SJCRH30 (cell line): Measurements from ENCODE around the gene CEP131. TPM values are rescaled to one million over a fixed set of nuclear protein-coding genes. Genes with fewer than 3 reads are reported as not detected.
A peak's percentile ranks its signal among the peaks of the same experiment; 100 is the strongest.

ENCODE experiments used
- DNase-seq, 2 experiments: peaks; one replicate each; pipeline ENCODE4 v3.0.0-alpha.2; 2015 to 2020
- H3K27ac ChIP-seq: fragments of 250-450 bp; sonication (Bioruptor Pico); 2 replicates; pipeline ENCODE4 v1.5.1; 2020; ENCODE audit warnings: mild to moderate bottlenecking, moderate library complexity
- H3K27me3 ChIP-seq: fragments of 250-450 bp; sonication (Bioruptor Pico); 2 replicates; pipeline ENCODE4 v1.5.1; 2020; ENCODE audit warnings: mild to moderate bottlenecking, moderate library complexity
- H3K36me3 ChIP-seq: fragments of 250-450 bp; sonication (Bioruptor Pico); 2 replicates; pipeline ENCODE4 v1.5.1; 2020; ENCODE audit warnings: mild to moderate bottlenecking, moderate library complexity
- H3K4me1 ChIP-seq: fragments of 250-450 bp; sonication (Bioruptor Pico); 2 replicates; pipeline ENCODE4 v1.5.1; 2020; ENCODE audit warnings: mild to moderate bottlenecking, moderate library complexity
- H3K4me3 ChIP-seq: fragments of 250-450 bp; sonication (Bioruptor Pico); 2 replicates; pipeline ENCODE4 v1.5.1; 2020; ENCODE audit warnings: mild to moderate bottlenecking, moderate library complexity
- H3K9me3 ChIP-seq: fragments of 250-450 bp; sonication (Bioruptor Pico); replicated peaks from 2 replicates; pipeline ENCODE4 v1.5.1; 2020; ENCODE audit warnings: mild to moderate bottlenecking, moderate library complexity
- total RNA-seq: library from RNA; depleted of rRNA; stranded (reverse); fragments of >200 nt; shearing (Covaris generic); gene quantifications from 2 replicates; pipeline ENCODE4 v1.2.3, GENCODE V29; 2014

Gene CEP131
- total RNA-seq, 1 experiment from 2014 or later, result 33.0 TPM

DNA sequence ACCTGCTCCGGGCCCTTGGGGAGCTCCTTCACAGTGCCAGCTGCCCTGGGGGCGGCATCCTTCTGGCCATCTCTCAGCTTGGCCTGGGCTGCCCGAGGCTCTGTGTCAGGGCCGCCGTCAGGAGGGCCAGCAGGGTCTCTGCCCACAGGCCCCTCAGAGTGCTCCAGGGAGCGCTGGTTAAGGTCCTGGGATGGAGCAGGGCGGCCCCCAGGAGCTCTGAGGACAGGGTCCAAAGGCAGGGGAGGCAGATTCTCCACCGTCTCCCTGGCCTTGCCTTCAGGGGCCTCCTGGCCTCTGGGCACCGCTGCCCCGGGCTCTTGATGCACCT, 23.5 kb upstream of the CEP131 start:
- Histone ChIP-seq H3K4me1 (no peaks in the 10 kb centered on the region), H3K27me3 (no peaks in the 10 kb centered on the region), H3K27ac (no peak overlapping the region), H3K4me3 (no peak overlapping the region), H3K9me3 (no peaks in the 10 kb centered on the region), H3K36me3 (peaks cover 6% of the 10 kb centered on the region)
- no peak for DNase-seq

DNA sequence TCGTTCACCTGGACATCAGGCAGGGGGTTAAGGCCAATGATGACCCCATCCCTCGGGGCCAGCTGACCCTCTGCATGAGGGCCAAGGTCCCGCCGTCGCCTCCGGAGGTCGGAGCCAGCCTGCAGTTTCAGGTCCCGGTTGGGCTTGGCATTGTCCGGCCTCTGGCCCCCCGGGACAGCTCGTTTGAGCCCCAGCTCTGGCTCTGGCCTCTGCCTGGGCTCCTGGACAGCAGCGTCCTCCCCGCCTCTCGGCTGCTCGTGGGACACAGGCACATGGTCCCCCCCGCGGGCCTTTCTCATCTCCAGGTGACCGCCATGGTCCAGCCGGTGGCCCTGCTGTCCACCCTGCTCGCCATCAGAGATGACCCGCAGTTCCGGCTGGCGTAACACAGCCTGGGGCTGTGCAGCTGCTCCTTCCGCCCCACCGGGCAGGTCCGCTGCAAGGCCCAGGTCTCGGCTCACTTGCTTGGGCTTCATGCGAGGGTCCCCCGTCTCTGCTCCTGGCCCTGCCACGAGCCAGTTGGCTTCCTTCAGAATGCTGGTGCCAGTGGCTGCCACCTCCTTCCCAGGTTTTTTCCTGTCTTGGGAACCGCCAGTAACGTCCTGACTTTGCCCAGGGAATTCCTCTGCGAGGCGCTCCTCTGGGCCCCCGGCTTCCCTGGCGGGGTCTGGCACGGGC, 23.0 kb upstream of the CEP131 start:
- no peaks in the 10 kb centered on the region for H3K9me3 ChIP-seq
- no peaks in the 10 kb centered on the region for H3K4me1 ChIP-seq
- no peak overlapping the region for H3K27ac ChIP-seq
- no peak for DNase-seq
- no peak overlapping the region for H3K4me3 ChIP-seq
- H3K27me3 ChIP-seq, result no peaks in the 10 kb centered on the region
- H3K36me3 ChIP-seq, result peaks cover 10% of the 10 kb centered on the region

DNA sequence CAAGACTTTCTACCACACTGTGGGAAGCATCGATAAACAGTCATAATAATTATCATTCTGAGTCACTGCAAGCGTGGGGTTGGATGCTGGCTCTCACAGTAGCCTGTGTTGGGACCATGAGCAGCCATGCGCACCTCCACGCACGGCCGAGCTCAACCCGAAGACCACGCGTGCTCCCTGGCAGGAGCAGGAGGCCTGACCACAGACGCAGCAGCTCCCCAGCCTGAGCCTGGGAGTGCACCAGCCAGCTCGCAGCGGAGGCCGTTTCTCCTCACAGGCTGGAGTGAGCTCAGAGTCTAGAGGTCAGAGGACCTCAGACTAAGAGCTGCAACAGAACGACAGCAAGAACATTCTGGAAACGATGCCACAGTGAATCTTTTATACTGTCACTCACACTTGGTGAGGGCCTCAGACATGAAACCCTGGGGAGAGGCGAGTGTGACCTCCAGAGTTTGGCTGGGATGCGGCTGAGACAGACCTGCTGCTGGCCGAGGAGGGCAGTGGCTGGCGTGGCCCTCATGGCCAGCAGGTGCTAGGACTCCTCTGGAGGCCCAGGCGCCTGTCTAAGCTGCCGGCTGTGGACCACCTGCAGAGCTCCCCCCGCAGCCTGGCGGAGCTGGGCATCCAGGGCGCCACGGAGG, 22.4 kb upstream of the CEP131 start:
- Histone ChIP-seq H3K36me3 (peaks cover 10% of the 10 kb centered on the region), H3K27ac (no peak overlapping the region), H3K27me3 (no peaks in the 10 kb centered on the region), H3K9me3 (no peaks in the 10 kb centered on the region), H3K4me1 (no peaks in the 10 kb centered on the region; the same call in 1 of the 2 replicates), H3K4me3 (no peak overlapping the region)
- no peak for DNase-seq

DNA sequence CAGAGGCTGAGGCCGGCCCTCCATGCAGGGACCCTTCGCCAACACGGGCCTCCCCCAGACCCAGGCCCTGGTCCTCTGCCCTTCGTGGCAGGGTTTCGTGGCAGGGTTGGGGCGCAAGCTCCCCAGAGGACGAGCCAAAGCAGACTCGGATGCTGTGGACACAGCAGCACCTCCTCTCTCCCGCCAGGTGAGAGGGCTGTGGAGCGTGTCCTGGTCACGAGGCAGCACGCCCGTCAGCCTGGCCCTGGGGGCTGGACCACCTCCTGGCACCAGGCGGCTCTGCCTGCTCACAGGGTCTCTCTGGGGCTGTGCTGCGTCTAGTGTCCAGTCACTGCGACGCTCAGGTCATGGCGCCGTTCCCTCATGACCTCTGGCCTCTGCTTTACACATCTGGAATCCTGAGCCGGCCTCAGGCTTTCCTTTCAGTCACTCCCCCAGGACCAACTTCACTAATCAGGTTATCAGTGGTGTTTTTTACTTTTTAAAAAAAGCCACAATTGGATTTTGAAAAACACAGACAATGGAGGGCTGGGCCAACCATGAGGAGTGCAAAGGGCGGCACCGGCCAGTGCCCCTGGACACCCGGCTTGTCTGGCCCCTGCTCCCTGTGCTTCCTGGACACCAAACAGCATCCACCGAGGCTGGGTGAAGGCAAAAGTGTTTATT, 21.7 kb upstream of the CEP131 start:
- no peak for DNase-seq
- no peak overlapping the region for H3K27ac ChIP-seq
- peaks cover 10% of the 10 kb centered on the region for H3K36me3 ChIP-seq
- no peaks in the 10 kb centered on the region; the same call in 1 of the 2 replicates for H3K4me1 ChIP-seq
- no peaks in the 10 kb centered on the region for H3K9me3 ChIP-seq
- H3K4me3 ChIP-seq, result no peak overlapping the region
- no peaks in the 10 kb centered on the region for H3K27me3 ChIP-seq

DNA sequence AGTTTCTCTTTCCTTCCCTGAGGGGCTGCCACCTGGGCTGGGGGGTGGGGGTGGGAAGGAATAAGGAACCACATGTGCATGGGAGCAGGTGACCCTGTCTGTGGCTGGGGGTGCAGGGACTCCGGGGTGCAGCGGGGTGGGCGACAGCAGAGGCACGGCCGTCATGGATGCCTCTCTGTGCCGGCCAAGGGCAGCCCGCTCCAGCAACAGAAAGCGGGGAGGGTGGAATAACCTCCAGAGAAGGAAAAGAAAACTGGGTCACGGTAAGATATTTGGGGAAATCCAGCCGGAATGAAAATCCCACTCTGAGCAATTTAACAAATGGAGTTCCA, 20.5 kb upstream of the CEP131 start:
- no peak for DNase-seq

DNA sequence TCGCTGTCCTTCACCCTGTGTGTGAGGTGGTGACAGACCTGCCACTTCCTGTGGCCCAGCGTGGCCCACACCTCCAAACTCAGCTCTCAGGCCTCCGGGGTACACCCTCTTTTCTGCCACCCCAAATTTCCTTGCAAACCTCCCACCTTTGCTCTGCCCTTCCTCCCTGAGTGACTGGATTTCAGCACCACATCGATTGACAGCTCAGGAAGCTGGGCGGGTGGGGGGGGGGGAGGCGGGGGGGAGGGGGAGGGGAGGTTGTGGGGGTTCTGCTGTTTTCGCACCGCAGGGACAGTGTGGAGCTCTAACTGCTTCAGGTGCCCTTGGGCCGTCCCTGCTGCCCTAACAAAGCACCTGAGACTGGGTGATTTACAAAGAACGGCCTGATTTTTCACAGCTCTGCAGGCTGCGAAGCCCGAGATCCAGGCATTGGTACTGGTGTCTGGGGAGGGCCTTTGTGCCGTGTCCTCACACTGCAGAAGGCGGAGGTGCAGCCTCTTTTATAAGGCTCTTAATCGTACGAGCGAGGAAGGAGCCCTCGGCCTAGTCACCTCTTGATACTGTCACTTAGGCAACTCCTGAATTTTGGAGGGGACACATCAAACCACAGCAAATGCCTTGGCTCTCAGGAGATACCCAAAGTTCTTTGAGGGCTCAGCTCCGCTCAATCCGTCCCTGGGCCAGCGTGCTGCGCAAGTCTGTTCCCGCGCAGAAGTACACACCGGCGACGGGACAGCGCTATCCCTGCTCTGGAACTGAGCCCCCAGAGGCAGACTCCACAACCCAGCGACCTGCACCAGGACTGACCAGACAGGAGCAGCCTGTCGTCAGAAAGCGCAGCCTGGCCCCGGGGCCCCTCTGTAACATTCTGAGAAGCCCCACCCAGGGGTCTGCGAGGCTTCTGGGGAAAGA, 19.9 kb upstream of the CEP131 start:
- H3K27ac ChIP-seq, result no peak overlapping the region
- no peaks in the 10 kb centered on the region for H3K27me3 ChIP-seq
- H3K36me3 ChIP-seq, result peaks cover 10% of the 10 kb centered on the region
- DNase-seq, result no peak
- no peak overlapping the region for H3K4me3 ChIP-seq
- H3K4me1 ChIP-seq, result peaks cover 5% of the 10 kb centered on the region; the same call in 1 of the 2 replicates
- no peaks in the 10 kb centered on the region for H3K9me3 ChIP-seq

More for the DNA sequence above, 20.5 kb upstream of the CEP131 start:
- Histone ChIP-seq H3K36me3 (peaks cover 10% of the 10 kb centered on the region), H3K9me3 (no peaks in the 10 kb centered on the region), H3K27me3 (no peaks in the 10 kb centered on the region), H3K4me1 (no peaks in the 10 kb centered on the region; the same call in 1 of the 2 replicates), H3K27ac (no peak overlapping the region), H3K4me3 (no peak overlapping the region)

DNA sequence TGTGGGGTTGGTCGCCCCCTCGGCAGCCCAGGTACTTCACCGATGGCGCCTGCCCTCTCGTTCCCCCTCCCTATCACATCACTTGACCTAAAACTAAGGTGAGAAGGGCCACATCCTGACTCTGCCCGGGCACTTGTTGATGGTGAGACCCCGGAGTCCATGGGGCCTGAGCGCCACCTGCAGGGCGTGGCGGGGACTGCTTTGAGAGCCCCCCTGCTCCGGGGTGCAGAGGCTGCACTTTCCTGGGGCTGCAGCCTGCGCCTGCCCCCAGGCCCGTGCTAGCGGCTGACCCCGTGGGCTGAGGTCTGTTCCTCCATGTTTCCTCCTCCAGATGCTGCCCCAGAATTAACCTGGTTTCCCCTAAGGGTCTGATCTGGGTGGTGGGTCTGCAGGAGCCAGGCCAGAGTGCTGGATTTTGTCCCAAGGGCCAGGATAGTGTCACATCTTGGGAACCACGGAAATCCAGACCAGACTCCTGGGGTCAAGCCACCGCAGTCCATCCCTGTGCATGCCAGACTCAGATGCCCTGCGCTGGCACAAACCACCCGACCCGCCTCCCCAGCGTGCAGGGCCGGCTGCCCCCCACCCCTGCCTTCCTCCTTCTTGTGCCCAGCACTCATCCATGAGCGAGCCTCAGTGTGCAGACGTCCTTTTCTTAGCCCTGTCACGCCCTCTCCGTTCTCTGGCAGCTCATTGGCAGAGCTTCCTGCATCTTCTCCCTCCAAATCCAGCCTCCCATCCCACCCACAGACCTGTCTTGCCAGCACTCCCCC, 19.1 kb upstream of the CEP131 start:
- peaks cover 10% of the 10 kb centered on the region for H3K36me3 ChIP-seq
- peaks cover 7% of the 10 kb centered on the region; the same call in 1 of the 2 replicates for H3K4me1 ChIP-seq
- DNase-seq, result peak; percentile 83 to 92
- H3K27me3 ChIP-seq, result no peaks in the 10 kb centered on the region
- H3K4me3 ChIP-seq, result no peak overlapping the region
- no peak overlapping the region for H3K27ac ChIP-seq
- no peaks in the 10 kb centered on the region for H3K9me3 ChIP-seq

DNA sequence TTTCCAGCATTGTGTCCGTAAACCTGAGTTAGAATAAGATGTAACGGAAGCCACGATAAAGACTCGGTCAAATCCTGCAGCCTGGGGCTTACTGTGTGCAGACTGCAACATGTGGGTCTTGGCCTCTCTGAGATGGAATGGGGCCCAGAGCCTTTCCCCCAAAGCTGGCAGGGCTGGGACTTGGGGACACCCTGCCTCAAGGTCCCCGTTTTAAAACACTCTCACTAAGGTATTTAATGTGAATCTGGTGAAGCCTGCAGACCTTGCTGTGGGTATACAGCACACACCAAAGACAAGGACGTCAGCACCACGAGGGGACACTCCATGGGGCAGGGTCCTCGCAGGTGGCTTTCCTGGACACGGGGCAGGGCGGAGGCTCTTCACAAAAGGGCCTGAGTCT, 18.4 kb upstream of the CEP131 start:
- Histone ChIP-seq H3K4me3 (no peak overlapping the region), H3K36me3 (peaks cover 10% of the 10 kb centered on the region), H3K27me3 (no peaks in the 10 kb centered on the region), H3K4me1 (peaks cover 7% of the 10 kb centered on the region; the same call in 1 of the 2 replicates), H3K27ac (no peak overlapping the region), H3K9me3 (no peaks in the 10 kb centered on the region)
- peak in 1 of 2 experiments; percentile 41 for DNase-seq

DNA sequence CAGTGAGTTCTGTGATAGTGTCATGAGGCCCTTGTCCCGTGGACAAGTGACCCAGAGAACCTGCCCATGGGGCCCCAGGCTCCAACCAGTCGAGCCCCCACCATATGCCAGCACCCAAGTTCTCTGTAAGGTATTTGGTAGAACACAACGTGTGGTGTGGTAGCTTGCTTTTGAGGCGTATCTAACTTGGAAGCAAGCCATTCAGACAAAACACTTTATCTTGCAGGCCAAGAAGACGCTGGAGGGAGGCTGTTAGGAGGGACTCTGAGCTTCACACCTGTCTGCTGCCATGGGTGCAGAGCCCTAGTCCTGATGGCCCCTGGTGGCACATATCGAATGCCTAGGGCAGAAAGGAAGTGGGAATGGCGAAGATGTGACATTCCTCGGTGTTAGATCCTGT, 18.0 kb upstream of the CEP131 start:
- H3K4me1 ChIP-seq, result peaks cover 7% of the 10 kb centered on the region; the same call in 1 of the 2 replicates
- H3K36me3 ChIP-seq, result peaks cover 10% of the 10 kb centered on the region
- no peak overlapping the region for H3K4me3 ChIP-seq
- no peak overlapping the region for H3K27ac ChIP-seq
- no peaks in the 10 kb centered on the region for H3K9me3 ChIP-seq
- no peak for DNase-seq
- H3K27me3 ChIP-seq, result no peaks in the 10 kb centered on the region

DNA sequence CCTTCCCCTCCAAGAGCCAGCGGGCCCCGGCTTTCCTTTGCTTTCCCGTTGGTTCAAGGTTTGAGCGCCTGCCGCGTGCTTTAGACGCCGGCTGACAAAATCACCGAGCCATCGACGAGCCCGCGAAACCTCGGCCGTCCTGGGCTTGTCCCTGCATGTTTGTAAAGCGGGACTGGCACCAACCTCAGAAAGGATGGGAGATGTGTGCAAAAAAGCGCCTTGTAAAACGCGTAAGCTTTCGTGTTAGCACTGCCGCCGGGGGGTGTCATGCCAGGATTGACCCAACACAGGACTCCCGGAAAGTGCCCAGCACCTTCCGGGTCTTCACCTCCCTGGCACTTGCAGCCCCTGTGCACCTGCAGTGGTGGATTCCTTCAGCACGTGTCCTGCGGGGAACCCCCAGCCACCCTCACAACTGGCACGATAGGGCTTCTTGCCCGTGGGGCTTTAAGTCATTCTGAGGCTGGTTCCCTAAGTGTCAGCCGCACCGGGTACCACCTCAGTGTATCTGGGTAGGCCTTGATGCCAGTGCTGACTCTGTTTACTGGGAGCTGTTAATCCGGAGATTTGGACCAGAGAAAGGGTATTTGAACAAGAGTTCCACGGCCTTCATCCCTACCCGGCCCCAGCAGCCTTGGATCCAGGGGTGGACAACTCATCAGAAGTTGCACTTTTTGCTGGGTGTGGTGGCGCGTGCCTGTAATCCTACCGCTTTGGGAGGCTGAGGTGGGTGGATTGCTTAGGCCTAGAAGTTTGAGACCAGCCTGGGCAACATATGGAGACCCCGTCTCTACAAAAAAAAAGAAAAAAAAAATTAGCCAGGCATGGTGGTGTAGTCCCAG, 17.2 kb upstream of the CEP131 start:
- Histone ChIP-seq H3K36me3 (peaks cover 10% of the 10 kb centered on the region), H3K27ac (peak overlapping the region; percentile 53), H3K27me3 (no peaks in the 10 kb centered on the region), H3K4me1 (peaks cover 7% of the 10 kb centered on the region; the same call in 1 of the 2 replicates), H3K4me3 (peak overlapping the region; percentile 91), H3K9me3 (no peaks in the 10 kb centered on the region)
- no peak for DNase-seq

DNA sequence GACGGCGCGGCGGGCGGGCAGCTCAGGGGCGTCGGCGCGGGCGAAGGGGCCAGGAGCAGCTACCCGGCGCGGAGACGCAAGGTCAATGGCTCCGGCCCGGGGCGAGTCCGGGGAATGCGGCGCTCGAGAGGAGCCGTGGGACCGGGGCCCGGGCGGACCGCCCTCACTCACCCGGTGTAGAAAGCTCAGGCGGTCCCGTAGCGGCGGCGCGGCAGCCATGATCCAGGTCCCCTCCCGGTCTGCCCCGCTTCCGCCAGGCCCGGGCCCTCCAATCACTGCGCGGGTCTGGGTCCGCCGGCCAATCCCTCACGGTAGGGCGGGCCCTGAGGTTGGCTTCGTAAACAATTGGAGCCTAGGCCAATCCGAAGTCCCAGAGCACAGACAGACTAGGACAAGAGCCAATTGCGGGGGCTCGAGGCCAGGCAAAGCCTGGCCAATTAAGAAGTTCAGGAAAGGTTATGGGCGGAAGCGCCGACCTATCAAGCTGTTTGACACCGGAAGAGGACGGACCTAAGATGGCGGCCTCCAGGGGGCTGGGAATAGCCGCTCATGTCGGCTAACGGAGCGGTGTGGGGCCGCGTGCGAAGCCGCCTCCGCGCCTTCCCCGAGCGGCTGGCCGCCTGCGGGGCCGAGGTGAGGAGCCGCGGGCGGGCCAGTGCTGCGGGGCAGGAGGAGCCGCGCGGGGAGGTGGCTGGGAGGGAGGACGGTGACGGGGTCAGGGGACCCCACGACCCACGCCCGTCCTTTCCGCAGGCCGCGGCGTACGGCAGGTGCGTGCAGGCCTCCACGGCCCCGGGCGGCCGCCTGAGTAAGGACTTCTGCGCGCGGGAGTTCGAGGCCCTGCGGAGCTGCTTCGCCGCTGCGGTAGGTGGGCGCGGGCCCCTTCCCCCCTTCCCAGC, 16.3 kb upstream of the CEP131 start, which contains the start of the genes NDUFAF8 and TEPSIN:
TSS of gene NDUFAF8 (plus strand) at position 504 of the 899 bp plus-strand sequence. CDS start at position 550, 46 bp downstream.
TSS of gene TEPSIN (minus strand) at position 241 of the 899 bp plus-strand sequence. CDS start at position 219, 22 bp downstream.
- Histone ChIP-seq H3K27me3 (no peaks in the 10 kb centered on the region), H3K36me3 (peaks cover 10% of the 10 kb centered on the region), H3K4me3 (peak within 1 kb of the TSS; percentile 91), H3K4me1 (peaks cover 7% of the 10 kb centered on the region; the same call in 1 of the 2 replicates), H3K9me3 (no peaks in the 10 kb centered on the region), H3K27ac (peak within 1 kb of the TSS; percentile 53)
- peak; percentile 100 for DNase-seq

DNA sequence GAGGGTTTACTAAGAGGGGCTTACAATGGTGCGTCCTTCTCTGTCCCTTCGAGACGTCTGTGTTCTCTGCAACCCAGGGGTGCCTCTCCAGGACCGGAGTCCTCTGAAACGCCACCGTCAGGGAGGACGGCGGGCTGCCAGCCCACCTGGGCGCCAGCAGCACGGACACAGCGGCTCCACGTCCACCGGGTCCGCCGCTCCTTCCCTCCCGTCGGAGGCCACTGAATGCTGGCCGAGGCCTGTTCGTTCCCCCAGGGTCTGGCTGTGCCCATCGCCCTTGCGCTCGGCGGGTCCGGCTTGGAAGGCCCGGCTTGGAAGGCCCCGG, 15.7 kb upstream of the CEP131 start:
- no peaks in the 10 kb centered on the region for H3K9me3 ChIP-seq
- H3K27ac ChIP-seq, result peak overlapping the region; percentile 34
- peaks cover 7% of the 10 kb centered on the region; the same call in 1 of the 2 replicates for H3K4me1 ChIP-seq
- peak overlapping the region; percentile 91 for H3K4me3 ChIP-seq
- H3K36me3 ChIP-seq, result peaks cover 10% of the 10 kb centered on the region
- DNase-seq, result no peak
- no peaks in the 10 kb centered on the region for H3K27me3 ChIP-seq
